K562 (cell line): ENCODE results near the gene CLIC3. TPM values are rescaled to one million over a fixed set of nuclear protein-coding genes. Genes with fewer than 3 reads are reported as not detected.

Experiments
- CBX3 ChIP-seq, 2 experiments: IDR thresholded peaks; 1 replicate in 1 of 2; 2 replicates in 1 of 2; pipeline ENCODE4 v1.6.1; 2012; ENCODE audit warnings: inconsistent platforms in 2 of 2, low read length in 2 of 2, borderline replicate concordance in 1 of 2, control low read depth in 1 of 2
- DNMT1 ChIP-seq: fragments of 450-650 bp; IDR thresholded peaks from 2 replicates; pipeline ENCODE4 v1.6.1; 2016; ENCODE audit warnings: antibody characterized with exemption, mild to moderate bottlenecking
- FIP1L1 ChIP-seq: fragments of 200-400 bp; formaldehyde crosslinking; IDR thresholded peaks from 2 replicates; pipeline ENCODE4 v1.6.1; 2018; ENCODE audit warnings: mild to moderate bottlenecking, low read depth, low read length; ENCODE audit not compliant: poor library complexity, severe bottlenecking
- FOXJ2 ChIP-seq: fragments of 200-800 bp; sonication (Bioruptor generic); IDR thresholded peaks from 2 replicates; pipeline ENCODE4 v1.6.1; 2016; ENCODE audit warnings: missing genetic modification characterization, missing compliant biosample characterization
- FOXK2 ChIP-seq, 2 experiments: fragments of 450-650 bp; IDR thresholded peaks in 1 of 2; conservative IDR thresholded peaks in 1 of 2; 2 replicates each; pipeline ENCODE4 v1.6.1; 2016; ENCODE audit warnings: low read depth in 2 of 2, mild to moderate bottlenecking in 1 of 2
- HDGF ChIP-seq: fragments of 450-650 bp; IDR thresholded peaks from 2 replicates; pipeline ENCODE4 v1.6.1; 2016
- KHSRP ChIP-seq: fragments of 450-650 bp; IDR thresholded peaks from 2 replicates; pipeline ENCODE4 v1.6.1; 2017
- KLF1 ChIP-seq: fragments of 450-650 bp; IDR thresholded peaks from 2 replicates; pipeline ENCODE4 v1.6.1; 2016; ENCODE audit warnings: missing genetic modification characterization, missing compliant biosample characterization
- MAFK ChIP-seq: IDR thresholded peaks from 2 replicates; pipeline ENCODE4 v1.6.1; 2011; ENCODE audit warnings: low read length, improper control_type of control experiment
- MTA2 ChIP-seq: fragments of 450-650 bp; IDR thresholded peaks from 2 replicates; pipeline ENCODE4 v1.6.1; 2016; ENCODE audit warnings: low read depth
- NONO ChIP-seq, 2 experiments: fragments of 200-400 bp in 1 of 2; fragments of 450-650 bp in 1 of 2; formaldehyde crosslinking in 1 of 2; IDR thresholded peaks; 2 replicates each; pipeline ENCODE4 v1.6.1; 2017; ENCODE audit warnings: low read depth in 2 of 2, mild to moderate bottlenecking in 2 of 2, moderate library complexity in 2 of 2, low read length in 1 of 2
- NR2C2 ChIP-seq, 2 experiments: fragments of 200-800 bp in 1 of 2; sonication (Bioruptor generic) in 1 of 2; sonication (generic) in 1 of 2; formaldehyde crosslinking in 1 of 2; IDR thresholded peaks; 2 replicates each; pipeline versions ENCODE4 v1.6.1 to v1.8.0; 2016 to 2022; ENCODE audit warnings: mild to moderate bottlenecking in 1 of 2, missing compliant biosample characterization in 1 of 2, missing genetic modification characterization in 1 of 2, missing genetic modification reagents in 1 of 2
- NRF1 ChIP-seq, 2 experiments: fragments of 450-650 bp; IDR thresholded peaks in 1 of 2; conservative IDR thresholded peaks in 1 of 2; 2 replicates each; pipeline ENCODE4 v1.6.1; 2014; ENCODE audit warnings: mild to moderate bottlenecking in 2 of 2
- RB1 ChIP-seq: fragments of 450-650 bp; IDR thresholded peaks from 2 replicates; pipeline ENCODE4 v1.6.1; 2017; ENCODE audit warnings: low read depth, mild to moderate bottlenecking
- RBBP5 ChIP-seq: fragments of 200-600 bp; sonication (generic); IDR thresholded peaks from 2 replicates; pipeline ENCODE4 v1.6.1; 2012; ENCODE audit warnings: borderline replicate concordance, mild to moderate bottlenecking, low read length, control low read depth, inconsistent platforms; ENCODE audit not compliant: insufficient read depth, poor library complexity, severe bottlenecking
- RCOR1 ChIP-seq, 2 experiments: IDR thresholded peaks; 2 replicates each; pipeline ENCODE4 v1.6.1; 2012; ENCODE audit warnings: low read depth in 2 of 2, low read length in 2 of 2, borderline replicate concordance in 1 of 2, improper control_type of control experiment in 1 of 2
- SAP30 ChIP-seq: fragments of 200-600 bp; sonication (generic); IDR thresholded peaks from 2 replicates; pipeline ENCODE4 v1.6.1; 2012; ENCODE audit warnings: borderline replicate concordance, low read depth, mild to moderate bottlenecking, moderate library complexity, low read length, control low read depth, inconsistent platforms; ENCODE audit not compliant: insufficient read depth, poor library complexity, severe bottlenecking
- SMAD2 ChIP-seq: fragments of 150-350 bp; IDR thresholded peaks from 2 replicates; pipeline ENCODE4 v1.6.1; 2014; ENCODE audit warnings: low read depth, mild to moderate bottlenecking, low read length
- TBL1XR1 ChIP-seq, 2 experiments: IDR thresholded peaks; 2 replicates each; pipeline ENCODE4 v1.6.1; 2012; ENCODE audit warnings: improper control_type of control experiment in 2 of 2, low read length in 2 of 2, mild to moderate bottlenecking in 1 of 2
- TEAD2 ChIP-seq: fragments of 450-650 bp; IDR thresholded peaks from 2 replicates; pipeline ENCODE4 v1.6.1; 2016; ENCODE audit warnings: missing genetic modification characterization, control low read depth, missing compliant biosample characterization
- TOE1 ChIP-seq, 2 experiments: fragments of 450-650 bp in 1 of 2; sonication (generic) in 1 of 2; formaldehyde crosslinking in 1 of 2; IDR thresholded peaks; 2 replicates each; pipeline versions ENCODE4 v1.7.1 to v1.8.0; 2016 to 2022; ENCODE audit warnings: borderline replicate concordance in 2 of 2, mild to moderate bottlenecking in 2 of 2, antibody characterized with exemption in 1 of 2, inconsistent platforms in 1 of 2, low read depth in 1 of 2, missing genetic modification reagents in 1 of 2, moderate library complexity in 1 of 2
- ZKSCAN1 ChIP-seq: fragments of 150-350 bp; IDR thresholded peaks from 2 replicates; pipeline ENCODE4 v1.6.1; 2016; ENCODE audit warnings: low read depth, low read length
- ZNF197 ChIP-seq: fragments of 200-800 bp; sonication (Bioruptor generic); IDR thresholded peaks from 2 replicates; pipeline ENCODE4 v1.6.1; 2016; ENCODE audit warnings: low read depth, missing genetic modification characterization, missing compliant biosample characterization
- ZSCAN29 ChIP-seq: fragments of 450-650 bp; IDR thresholded peaks from 2 replicates; pipeline ENCODE4 v1.6.1; 2017
- polyA plus RNA-seq, 8 experiments: library from polyadenylated mRNA; depleted of rRNA in 4 of 8; stranded (reverse) in 5 of 8; unstranded in 3 of 8; fragments of >200 nt; fragmentation: Nextera tagmentation in 2 of 8; fragmentation: Illumina TruSeq in 1 of 8; extraction: Ambion mirVana in 2 of 8; extraction: Trizol in 1 of 8; gene quantifications; 2 replicates each; pipeline versions ENCODE4 v1.2.1 to v1.2.3, GENCODE V29; 2011 to 2014; ENCODE audit warnings: inconsistent platforms in 1 of 8, missing spikeins in 1 of 8
- total RNA-seq, 7 experiments: library from RNA; depleted of rRNA in 6 of 7; stranded (reverse); fragments of >200 nt in 6 of 7; fragmentation: Illumina TruSeq in 2 of 7; extraction: Trizol in 2 of 7; gene quantifications; 2 replicates each; pipeline versions ENCODE4 v1.2.1 to v1.2.3, GENCODE V29; 2011 to 2021; ENCODE audit warnings: low replicate concordance in 1 of 7
- TF ChIP-seq, protein P1 (sequence below): IDR thresholded peaks from 2 replicates; pipeline ENCODE4 v1.6.1; 2011; ENCODE audit warnings: borderline replicate concordance, low read depth, mild to moderate bottlenecking, moderate library complexity, low read length; ENCODE audit not compliant: insufficient read depth, poor library complexity, severe bottlenecking
- TF ChIP-seq, protein P2 (sequence below): sonication (generic); formaldehyde crosslinking; IDR thresholded peaks from 2 replicates; pipeline ENCODE4 v1.9.0; 2022; ENCODE audit warnings: mild to moderate bottlenecking, missing genetic modification reagents

Gene CLIC3
- total and polyA plus RNA-seq, 9 of the 15 experiments (the other 6 are each of a cell fraction or from before 2014, with no cell fraction given): 0.27 to 0.29 TPM; not detected in 7

DNA sequence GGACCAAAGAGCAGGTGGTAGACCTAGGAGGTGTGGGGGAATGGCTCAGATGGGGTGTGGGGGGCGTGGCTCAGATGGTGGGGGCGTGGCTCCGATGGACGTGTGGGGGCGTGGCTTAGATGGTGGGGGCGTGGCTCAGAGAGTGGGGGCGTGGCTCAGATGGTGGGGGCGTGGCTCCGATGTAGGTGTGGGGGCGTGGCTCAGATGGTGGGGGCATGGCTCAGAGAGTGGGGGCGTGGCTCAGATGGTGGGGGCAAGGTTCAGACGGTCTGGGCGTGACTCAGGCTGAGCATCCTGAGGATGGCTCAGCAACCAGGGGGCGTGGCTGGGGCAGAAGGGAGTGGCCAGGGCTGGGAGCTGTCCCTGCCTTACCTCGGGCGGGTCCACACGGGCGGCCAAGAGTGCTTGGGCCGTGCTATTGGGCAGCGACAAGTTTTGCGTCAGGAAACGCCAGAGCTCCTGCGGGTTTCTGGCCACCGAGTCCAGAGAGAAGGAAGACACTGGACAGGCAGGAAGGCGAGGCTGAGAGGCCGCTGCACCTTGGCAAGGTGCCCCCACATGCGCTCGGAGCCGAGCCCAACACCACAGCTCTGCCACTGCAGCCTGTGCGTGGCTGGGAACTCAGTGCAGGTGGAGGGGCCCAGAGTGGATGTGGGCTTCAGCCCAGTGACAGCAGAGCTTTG is 25.8 kb upstream of the CLIC3 start (continued):
- TF ChIP-seq RBBP5: peak; percentile 16
- peak; percentile 64 to 73 for TF ChIP-seq NRF1 (conservative IDR thresholded peaks at IDR 0.05 in 1 of 2, IDR thresholded peaks at IDR 0.05 in 1 of 2)
- TF ChIP-seq TOE1 (IDR thresholded peaks at IDR 0.05; ENCODE audit: borderline replicate concordance): no peak
- no peak for TF ChIP-seq TOE1 (CRISPR knock-in tag; IDR thresholded peaks at IDR 0.05; ENCODE audit: borderline replicate concordance, low read depth)
- 0 out of 2 replicates have a peak, but pooled peaks have one; percentile 26 for TF ChIP-seq ZKSCAN1
- peak in 1 of 2 experiments; percentile 93; a peak in 2 of 4 replicates for TF ChIP-seq RCOR1 (IDR thresholded peaks at IDR 0.05; ENCODE audit: borderline replicate concordance in 1 of 2, low read depth in 2 of 2, low read length in 2 of 2)
- TF ChIP-seq DNMT1: no peak
- TF ChIP-seq, protein P1, sequence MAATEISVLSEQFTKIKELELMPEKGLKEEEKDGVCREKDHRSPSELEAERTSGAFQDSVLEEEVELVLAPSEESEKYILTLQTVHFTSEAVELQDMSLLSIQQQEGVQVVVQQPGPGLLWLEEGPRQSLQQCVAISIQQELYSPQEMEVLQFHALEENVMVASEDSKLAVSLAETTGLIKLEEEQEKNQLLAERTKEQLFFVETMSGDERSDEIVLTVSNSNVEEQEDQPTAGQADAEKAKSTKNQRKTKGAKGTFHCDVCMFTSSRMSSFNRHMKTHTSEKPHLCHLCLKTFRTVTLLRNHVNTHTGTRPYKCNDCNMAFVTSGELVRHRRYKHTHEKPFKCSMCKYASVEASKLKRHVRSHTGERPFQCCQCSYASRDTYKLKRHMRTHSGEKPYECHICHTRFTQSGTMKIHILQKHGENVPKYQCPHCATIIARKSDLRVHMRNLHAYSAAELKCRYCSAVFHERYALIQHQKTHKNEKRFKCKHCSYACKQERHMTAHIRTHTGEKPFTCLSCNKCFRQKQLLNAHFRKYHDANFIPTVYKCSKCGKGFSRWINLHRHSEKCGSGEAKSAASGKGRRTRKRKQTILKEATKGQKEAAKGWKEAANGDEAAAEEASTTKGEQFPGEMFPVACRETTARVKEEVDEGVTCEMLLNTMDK: no peak
- TF ChIP-seq FOXJ2 (tag): no peak
- TF ChIP-seq ZSCAN29: 0 out of 2 replicates have a peak, but pooled peaks have one; percentile 62
- no peak for TF ChIP-seq CBX3 (IDR thresholded peaks at IDR 0.05; ENCODE audit: borderline replicate concordance in 1 of 2, low read length in 2 of 2)
- TF ChIP-seq SMAD2: no peak
- TF ChIP-seq NR2C2 (CRISPR knock-in tag; IDR thresholded peaks at IDR 0.05): no peak
- peak; percentile 63 for TF ChIP-seq NR2C2 (tag; IDR thresholded peaks at IDR 0.05)
- TF ChIP-seq, protein P2, sequence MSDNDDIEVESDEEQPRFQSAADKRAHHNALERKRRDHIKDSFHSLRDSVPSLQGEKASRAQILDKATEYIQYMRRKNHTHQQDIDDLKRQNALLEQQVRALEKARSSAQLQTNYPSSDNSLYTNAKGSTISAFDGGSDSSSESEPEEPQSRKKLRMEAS (CRISPR knock-in tag): peak; percentile 32; the same call in 1 of the 2 replicates
- no peak for TF ChIP-seq TBL1XR1 (IDR thresholded peaks at IDR 0.05; ENCODE audit: low read length in 2 of 2)
- TF ChIP-seq FIP1L1: peak; percentile 14
- TF ChIP-seq NONO (IDR thresholded peaks at IDR 0.05; ENCODE audit: low read depth in 2 of 2, low read length in 1 of 2): no peak
- TF ChIP-seq FOXK2 (conservative IDR thresholded peaks at IDR 0.05 in 1 of 2, IDR thresholded peaks at IDR 0.05 in 1 of 2; ENCODE audit: low read depth in 2 of 2): 0 out of 4 replicates have a peak, but pooled peaks of 1 of the 2 experiments have one; percentile 29
- no peak for TF ChIP-seq KHSRP
- TF ChIP-seq ZNF197 (CRISPR knock-in tag): no peak
- 0 out of 2 replicates have a peak, but pooled peaks have one; percentile 73 for TF ChIP-seq HDGF
- TF ChIP-seq TEAD2 (tag): no peak
- TF ChIP-seq RB1: no peak
- TF ChIP-seq MAFK: peak; percentile 23; the same call in 1 of the 2 replicates
- TF ChIP-seq KLF1 (tag): 0 out of 2 replicates have a peak, but pooled peaks have one; percentile 26
- no peak for TF ChIP-seq MTA2
- TF ChIP-seq SAP30: no peak
